HUES48 (cell line): ENCODE data around the gene RGS14.

Experiments used
- H3K27ac ChIP-seq: one replicate; pipeline ENCODE4 v1.7.0; 2013; ENCODE audit warnings: low read depth, low read length, inconsistent platforms
- H3K27me3 ChIP-seq: 2 replicates; pipeline ENCODE4 v1.6.1; 2013; ENCODE audit warnings: mild to moderate bottlenecking, low read length; ENCODE audit not compliant: control insufficient read depth, insufficient read depth
- H3K36me3 ChIP-seq: 2 replicates; pipeline ENCODE4 v1.6.1; 2013; ENCODE audit warnings: low read length; ENCODE audit not compliant: control insufficient read depth, insufficient read depth
- H3K4me1 ChIP-seq: 2 replicates; pipeline ENCODE4 v1.6.1; 2013; ENCODE audit warnings: mild to moderate bottlenecking, low read length; ENCODE audit not compliant: control insufficient read depth, insufficient read depth
- H3K4me3 ChIP-seq: 2 replicates; pipeline ENCODE4 v1.5.1; 2013; ENCODE audit warnings: mild to moderate bottlenecking, low read depth, low read length
- H3K9ac ChIP-seq: 2 replicates; pipeline ENCODE4 v1.6.1; 2013; ENCODE audit warnings: mild to moderate bottlenecking, low read depth, low read length, moderate library complexity
- H3K9me3 ChIP-seq: 2 replicates; pipeline ENCODE4 v1.6.1; 2013; ENCODE audit warnings: low read length; ENCODE audit not compliant: control insufficient read depth, insufficient read depth

Gene RGS14

DNA sequence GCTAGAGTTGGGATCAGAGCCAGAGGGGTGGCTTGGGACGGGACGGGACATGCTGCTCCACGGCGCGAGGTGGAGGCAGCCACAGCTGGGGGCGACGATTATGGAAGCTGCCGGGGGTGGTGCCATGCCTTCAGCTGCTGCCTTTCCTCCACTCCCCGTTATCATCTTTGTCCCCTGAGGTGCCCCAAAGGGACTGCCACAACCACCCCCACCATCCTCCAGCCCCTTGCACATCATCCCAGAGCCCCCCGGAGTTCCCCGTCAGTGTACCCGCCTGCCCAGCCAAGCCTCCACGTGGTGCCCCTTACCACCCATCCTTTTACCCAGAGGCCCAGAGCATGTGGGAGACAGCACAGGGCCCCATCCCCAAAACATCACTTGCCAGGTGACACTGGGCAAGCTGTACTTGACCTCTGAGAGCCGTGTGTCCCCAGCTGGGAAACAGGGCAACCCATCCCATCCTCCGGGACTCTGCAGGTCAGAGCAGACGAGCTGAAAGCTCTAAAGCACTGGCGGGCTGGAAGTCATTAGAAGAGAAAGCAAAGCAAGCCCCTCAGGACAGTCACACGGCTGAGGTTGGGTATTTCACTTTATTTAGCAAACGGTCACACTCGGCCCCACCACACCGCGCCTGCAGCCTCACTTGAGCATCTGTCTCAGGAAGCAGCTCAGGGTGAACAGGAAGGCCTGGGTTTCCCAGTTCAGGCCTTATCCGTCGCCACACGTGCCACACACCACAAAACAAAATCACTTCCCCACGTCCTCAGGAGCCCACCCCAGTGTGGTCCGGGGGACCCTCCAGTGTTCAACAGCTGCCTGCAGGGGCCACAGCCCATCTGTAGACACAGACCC is 26.5 kb upstream of the RGS14 start:
- no peak overlapping the region for H3K27ac ChIP-seq
- no peaks in the 10 kb centered on the region for H3K27me3 ChIP-seq
- H3K9ac ChIP-seq, result no peak overlapping the region
- H3K36me3 ChIP-seq, result peaks cover 57% of the 10 kb centered on the region
- H3K9me3 ChIP-seq, result no peaks in the 10 kb centered on the region
- H3K4me1 ChIP-seq, result peaks cover 8% of the 10 kb centered on the region
- H3K4me3 ChIP-seq, result no peak overlapping the region

- no peak overlapping the region for H3K4me3 ChIP-seq
- H3K4me1 ChIP-seq, result peaks cover 7% of the 10 kb centered on the region; the same call in 1 of the 2 replicates
- no peaks in the 10 kb centered on the region for H3K27me3 ChIP-seq
- H3K9me3 ChIP-seq, result no peaks in the 10 kb centered on the region
- no peak overlapping the region for H3K27ac ChIP-seq
- H3K9ac ChIP-seq, result no peak overlapping the region
- peaks cover 65% of the 10 kb centered on the region for H3K36me3 ChIP-seq
Observed at GRCh38 chr5:177332031-177332895, 25.5 kb upstream of the RGS14 start.

DNA sequence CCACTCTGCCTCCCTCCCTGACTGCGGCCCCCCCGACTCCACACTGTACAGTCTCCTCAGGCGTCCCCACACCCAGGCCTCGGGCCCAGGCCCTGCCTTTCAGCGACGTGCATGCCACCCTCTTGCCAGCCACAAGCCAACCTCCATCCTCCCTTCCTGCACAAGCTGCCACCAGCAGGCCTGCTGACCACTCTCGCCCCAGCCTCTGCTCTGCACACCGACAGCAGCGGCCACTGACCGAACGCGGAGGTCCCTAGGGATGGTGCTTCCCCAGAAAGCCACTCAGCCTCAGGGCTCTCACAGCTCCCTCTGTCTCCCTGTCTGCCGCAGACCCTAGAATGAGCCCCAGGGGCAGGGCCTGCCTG is 24.8 kb upstream of the RGS14 start:
- Histone ChIP-seq H3K36me3 (peaks cover 71% of the 10 kb centered on the region), H3K9me3 (no peaks in the 10 kb centered on the region), H3K27me3 (no peaks in the 10 kb centered on the region), H3K27ac (no peak overlapping the region), H3K9ac (no peak overlapping the region), H3K4me1 (peaks cover 3% of the 10 kb centered on the region; the same call in 1 of the 2 replicates), H3K4me3 (no peak overlapping the region)

DNA sequence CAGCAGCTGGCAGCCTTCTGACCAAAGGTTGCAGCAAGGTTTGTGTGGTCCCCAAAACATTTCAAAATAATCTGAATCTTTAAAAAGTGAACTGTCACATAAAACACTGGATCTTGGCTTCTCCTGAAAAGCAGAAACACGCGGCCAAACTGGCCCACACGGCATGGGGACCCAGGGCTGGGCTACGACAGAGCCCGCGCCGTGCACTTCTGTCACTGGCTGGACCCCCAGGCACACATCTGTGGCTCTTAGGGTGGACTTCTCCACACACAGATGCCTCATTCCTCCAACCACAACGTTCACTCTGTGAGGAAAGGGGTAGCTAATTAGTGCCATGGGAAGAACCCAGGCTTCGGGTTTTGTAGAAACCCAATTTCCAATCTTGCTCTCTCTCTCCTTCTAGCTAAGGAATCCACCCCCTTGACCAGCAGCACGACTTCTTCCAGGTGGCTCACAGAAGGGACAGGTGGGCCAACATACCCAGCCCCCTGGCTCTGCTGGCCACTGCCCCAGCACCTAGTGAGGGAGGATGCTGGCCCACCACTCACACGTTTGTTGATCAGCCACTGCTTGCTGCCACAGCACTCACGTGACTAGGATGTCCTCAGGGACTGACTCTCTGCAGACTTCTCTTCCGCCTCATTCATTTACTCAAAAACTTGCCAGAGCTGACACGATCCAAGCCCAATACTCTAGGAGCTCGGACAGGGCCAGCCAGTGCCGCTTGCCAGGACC is 24.1 kb upstream of the RGS14 start:
- Histone ChIP-seq H3K36me3 (peaks cover 75% of the 10 kb centered on the region), H3K27ac (no peak overlapping the region), H3K9me3 (no peaks in the 10 kb centered on the region), H3K4me3 (no peak overlapping the region), H3K9ac (no peak overlapping the region), H3K4me1 (no peaks in the 10 kb centered on the region), H3K27me3 (no peaks in the 10 kb centered on the region)

GRCh38 chr5:177334155-177334551 is 23.6 kb upstream of the RGS14 start:
- Histone ChIP-seq H3K9ac (no peak overlapping the region), H3K27me3 (no peaks in the 10 kb centered on the region), H3K36me3 (peaks cover 79% of the 10 kb centered on the region), H3K9me3 (no peaks in the 10 kb centered on the region), H3K4me3 (no peak overlapping the region), H3K27ac (no peak overlapping the region), H3K4me1 (no peaks in the 10 kb centered on the region)

DNA sequence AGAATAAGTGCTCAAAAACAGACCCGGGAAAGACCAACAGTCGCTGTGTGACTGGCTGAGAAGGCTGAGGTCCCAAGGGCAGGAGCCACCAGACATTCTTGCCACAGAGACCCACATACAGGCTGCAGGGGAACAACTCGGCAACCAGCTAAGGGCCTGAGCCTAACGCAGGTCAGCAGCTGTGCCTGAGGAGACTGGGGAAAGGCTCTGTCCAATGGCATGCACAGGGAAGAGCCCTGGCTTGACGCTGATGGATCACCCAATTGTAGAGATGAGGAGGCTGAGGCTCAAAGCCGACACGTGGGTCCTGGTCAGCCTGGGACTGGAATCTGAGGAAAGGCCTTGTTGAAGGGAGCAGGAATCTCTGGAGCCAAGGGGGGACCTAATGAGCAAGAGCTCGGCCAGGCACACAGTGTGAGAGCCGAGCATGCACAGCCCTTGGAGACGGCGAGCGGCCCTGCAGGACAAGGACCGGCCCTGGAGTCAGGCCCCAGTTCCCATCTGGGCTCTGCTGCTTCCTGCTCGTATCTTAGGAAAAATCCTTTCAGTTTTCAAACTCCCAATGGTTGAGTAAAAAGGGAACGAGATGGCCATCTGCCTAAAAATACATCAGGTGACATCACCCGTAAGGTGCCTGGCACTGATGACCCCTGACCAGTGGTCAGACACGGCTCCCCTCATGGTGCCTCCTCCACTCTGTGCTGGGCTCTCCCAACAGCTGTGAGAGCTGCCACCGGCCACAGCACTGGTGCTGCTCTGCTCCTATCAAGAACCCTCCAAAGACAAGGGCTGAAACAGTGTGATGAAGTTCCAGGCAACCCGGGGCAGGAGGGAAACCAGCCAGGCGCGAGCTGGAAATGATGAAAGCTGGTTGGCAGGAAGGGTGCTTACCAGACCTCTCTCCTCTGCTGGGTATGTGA is 22.7 kb upstream of the RGS14 start:
- H3K9me3 ChIP-seq, result no peaks in the 10 kb centered on the region
- no peaks in the 10 kb centered on the region for H3K27me3 ChIP-seq
- H3K27ac ChIP-seq, result no peak overlapping the region
- H3K4me1 ChIP-seq, result no peaks in the 10 kb centered on the region
- H3K36me3 ChIP-seq, result peaks cover 78% of the 10 kb centered on the region
- H3K9ac ChIP-seq, result no peak overlapping the region
- no peak overlapping the region for H3K4me3 ChIP-seq

DNA sequence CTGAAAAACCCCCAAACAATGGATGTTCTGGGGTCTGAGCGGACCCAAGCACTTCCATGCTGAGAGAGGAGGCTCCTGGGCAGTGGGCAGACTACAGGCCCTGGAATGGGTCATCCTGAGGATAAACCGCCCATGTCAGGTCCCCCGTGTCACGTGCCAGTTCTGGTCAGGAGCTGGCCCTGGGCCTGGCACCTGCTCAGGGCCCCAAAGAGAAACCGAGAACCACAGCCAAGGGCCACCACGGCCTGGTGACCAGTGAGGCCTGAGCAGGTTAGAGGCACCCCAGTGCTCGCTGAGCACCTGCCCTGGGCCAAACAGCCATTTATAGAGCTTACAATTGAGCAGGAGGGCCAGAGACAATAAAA is 22.0 kb upstream of the RGS14 start:
- Histone ChIP-seq H3K27me3 (no peaks in the 10 kb centered on the region), H3K9me3 (no peaks in the 10 kb centered on the region), H3K4me1 (no peaks in the 10 kb centered on the region), H3K27ac (no peak overlapping the region), H3K9ac (no peak overlapping the region), H3K4me3 (no peak overlapping the region), H3K36me3 (peaks cover 74% of the 10 kb centered on the region)

DNA sequence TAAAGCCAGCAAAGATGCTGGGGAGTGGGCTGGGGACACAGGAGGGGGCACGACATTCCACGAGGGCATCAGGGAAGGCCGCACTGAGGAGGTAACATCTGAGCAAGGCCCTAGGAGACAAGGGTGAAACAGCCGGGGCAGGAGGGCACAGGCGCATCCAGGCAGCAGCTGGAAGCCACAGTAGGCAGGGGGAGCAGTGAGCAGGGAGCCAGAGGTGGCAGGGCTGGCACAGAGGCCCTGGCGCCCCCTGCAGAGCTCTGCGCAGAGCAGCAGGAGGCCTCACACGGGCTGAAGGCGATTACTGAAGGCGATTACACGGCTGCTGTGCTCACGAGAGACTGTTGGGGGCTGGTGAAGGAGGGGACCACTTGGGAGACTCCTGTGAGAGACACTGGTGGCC is 21.6 kb upstream of the RGS14 start:
- H3K27me3 ChIP-seq, result no peaks in the 10 kb centered on the region
- peaks cover 74% of the 10 kb centered on the region for H3K36me3 ChIP-seq
- H3K9ac ChIP-seq, result no peak overlapping the region
- H3K4me1 ChIP-seq, result no peaks in the 10 kb centered on the region
- H3K9me3 ChIP-seq, result no peaks in the 10 kb centered on the region
- no peak overlapping the region for H3K4me3 ChIP-seq
- no peak overlapping the region for H3K27ac ChIP-seq

DNA sequence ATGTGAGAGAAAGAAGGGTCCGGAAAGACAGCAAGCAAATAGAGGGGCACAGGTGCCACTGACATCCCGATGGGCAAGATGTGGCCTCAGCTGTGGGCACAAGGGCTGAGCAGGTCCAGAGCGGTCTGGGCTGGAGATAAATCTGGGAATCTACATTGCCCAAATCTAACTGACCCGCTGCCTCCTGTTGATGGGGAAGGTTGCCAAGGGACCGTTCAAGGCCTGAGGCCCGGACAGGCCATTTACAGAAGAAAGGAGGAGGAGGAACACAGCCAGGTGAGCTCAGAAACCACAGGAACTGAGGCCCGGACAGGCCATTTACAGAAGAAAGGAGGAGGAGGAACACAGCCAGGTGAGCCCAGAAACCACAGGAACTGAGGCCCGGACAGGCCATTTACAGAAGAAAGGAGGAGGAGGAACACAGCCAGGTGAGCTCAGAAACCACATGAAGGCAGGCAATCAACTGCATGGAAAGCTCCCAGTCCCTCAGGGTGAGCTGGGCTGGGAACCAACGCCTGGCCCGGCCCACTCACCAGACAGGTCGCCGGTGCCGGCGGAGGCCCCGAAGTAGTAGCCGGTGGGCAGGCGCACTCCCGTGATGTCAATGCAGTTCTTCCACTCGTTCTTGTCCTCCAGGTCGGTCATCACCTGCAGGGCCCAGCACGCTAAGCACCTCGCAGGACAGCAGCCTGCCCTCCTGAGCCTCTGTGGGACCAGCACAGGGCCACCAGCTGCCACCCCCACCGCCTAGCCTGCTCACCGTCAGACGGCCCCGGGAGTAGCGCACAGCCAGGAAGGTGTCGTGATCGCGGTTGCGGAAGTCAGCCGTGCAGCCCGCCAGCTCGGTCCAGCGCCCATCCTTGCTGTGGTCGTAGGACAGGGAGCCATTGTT is 20.9 kb upstream of the RGS14 start:
- no peaks in the 10 kb centered on the region for H3K27me3 ChIP-seq
- no peaks in the 10 kb centered on the region for H3K9me3 ChIP-seq
- H3K27ac ChIP-seq, result no peak overlapping the region
- H3K4me3 ChIP-seq, result no peak overlapping the region
- H3K9ac ChIP-seq, result no peak overlapping the region; the same call in 1 of the 2 replicates
- H3K36me3 ChIP-seq, result peaks cover 76% of the 10 kb centered on the region
- H3K4me1 ChIP-seq, result no peaks in the 10 kb centered on the region
